ENCODE measurements around the gene ZNF324B. TPM values are rescaled to one million over a fixed set of nuclear protein-coding genes. Genes with fewer than 3 reads are reported as not detected.
"Not testable (repeated sequence)": the region's sequence is repeated elsewhere in the genome, so short reads cannot be mapped to it uniquely, and the experiment has no call there.

The ZNF324B gene
- total RNA-seq, result 1 to 10 TPM; 2.9 to 3.3 (median 2.9) TPM
- long read RNA-seq, result 0 reads

GRCh38 chr19:58451358-58452101, at the start of gene ZNF324B:
Gene ZNF324B, plus strand, starts transcription at chr19:58451622. Its CDS starts 2,080 bp downstream, at chr19:58453702.
- peak; percentile 96 to 98 (median 97) for DNase-seq
- TF ChIP-seq CTCF (IDR thresholded peaks at IDR 0.05) (no peak), POLR2A (IDR thresholded peaks at IDR 0.05) (peak; percentile 54)
- H3K4me1 ChIP-seq, result peaks cover 0 to 10% (median 3%) of the 10 kb centered on the region in 4 donors
- H3K4me3 ChIP-seq, result peak within 1 kb of the TSS; percentile 88 to 100 (median 94)
- H3K27me3 ChIP-seq, result no peaks in the 10 kb centered on the region
- H3K9me3 ChIP-seq, result no peaks in the 10 kb centered on the region
- ATAC-seq, result peak; percentile 98 to 99 (median 98)
- H3K27ac ChIP-seq, result peak within 1 kb of the TSS in 1 of 3 donors; percentile 18
- WGBS (ENCODE audit: insufficient coverage, low coverage, low lambda C conversion rate, missing lambda C conversion rate), result under 1% methylated on average over 24 of the region's 79 CpGs
- no peaks in the 10 kb centered on the region for H3K36me3 ChIP-seq
- intact Hi-C loops (cut with DNase I), result no loop called here

GRCh38 chr19:58401840-58402421, 49.5 kb upstream of the ZNF324B start:
- Histone ChIP-seq H3K4me1 (peaks cover 0 to 10% (median 5%) of the 10 kb centered on the region in 4 donors), H3K4me3 (peak overlapping the region; percentile 31 to 61 (median 56)), H3K36me3 (no peaks in the 10 kb centered on the region), H3K27ac (no peak overlapping the region), H3K9me3 (no peaks in the 10 kb centered on the region), H3K27me3 (no peaks in the 10 kb centered on the region)
- no peak for ATAC-seq
- WGBS (ENCODE audit: insufficient coverage, low coverage, low lambda C conversion rate, missing lambda C conversion rate), result 22% methylated on average over 5 of the region's 23 CpGs
- DNase-seq, result no peak
- intact Hi-C loops (cut with DNase I), result no loop called here
- TF ChIP-seq POLR2A (IDR thresholded peaks at IDR 0.05) (no peak), CTCF (IDR thresholded peaks at IDR 0.05) (peak in 1 of 4 donors; percentile 2)

GRCh38 chr19:58403920-58404478, 47.4 kb upstream of the ZNF324B start:
- ATAC-seq; H3K36me3 ChIP-seq; H3K27me3 ChIP-seq; H3K4me3 ChIP-seq; DNase-seq; H3K9me3 ChIP-seq; intact Hi-C loops (cut with DNase I); H3K27ac ChIP-seq: not testable (repeated sequence)
- 41% methylated on average over 4 of the region's 5 CpGs for WGBS (ENCODE audit: insufficient coverage, low coverage, low lambda C conversion rate, missing lambda C conversion rate)
- peaks cover 0 to 16% (median 8%) of the 10 kb centered on the region in 4 donors for H3K4me1 ChIP-seq

- intact Hi-C loops (cut with DNase I), result no loop called here
- ATAC-seq, result no peak
- TF ChIP-seq CTCF (IDR thresholded peaks at IDR 0.05), result peak in 3 of 4 donors; percentile 11 to 21 (median 13)
- TF ChIP-seq POLR2A (IDR thresholded peaks at IDR 0.05), result no peak
- peak overlapping the region; percentile 73 to 90 (median 82) for H3K4me3 ChIP-seq
- DNase-seq, result no peak
- H3K9me3 ChIP-seq, result no peaks in the 10 kb centered on the region
- no peaks in the 10 kb centered on the region for H3K27me3 ChIP-seq
- peaks cover 0 to 17% (median 4%) of the 10 kb centered on the region in 4 donors for H3K4me1 ChIP-seq
- no peak overlapping the region for H3K27ac ChIP-seq
- 77% methylated on average over 10 of the region's 10 CpGs for WGBS (ENCODE audit: insufficient coverage, low coverage, low lambda C conversion rate, missing lambda C conversion rate)
- no peaks in the 10 kb centered on the region for H3K36me3 ChIP-seq
Measured at GRCh38 chr19:58406818-58407657, 44.4 kb upstream of the ZNF324B start.

Data from right lobe of liver (tissue), 6 donors.